ENCODE data around the gene UPF2.
"Not testable (repeated sequence)": the region's sequence is repeated elsewhere in the genome, so short reads cannot be mapped to it uniquely, and the experiment has no call there.

UPF2 gene

GRCh38 chr10:11901036-11901301 lies 141.6 kb downstream of the UPF2 start:
- FAIRE-seq: no peak

- no peak for FAIRE-seq
Observed at GRCh38 chr10:11899067-11899876, 143.3 kb downstream of the UPF2 start.

DNA sequence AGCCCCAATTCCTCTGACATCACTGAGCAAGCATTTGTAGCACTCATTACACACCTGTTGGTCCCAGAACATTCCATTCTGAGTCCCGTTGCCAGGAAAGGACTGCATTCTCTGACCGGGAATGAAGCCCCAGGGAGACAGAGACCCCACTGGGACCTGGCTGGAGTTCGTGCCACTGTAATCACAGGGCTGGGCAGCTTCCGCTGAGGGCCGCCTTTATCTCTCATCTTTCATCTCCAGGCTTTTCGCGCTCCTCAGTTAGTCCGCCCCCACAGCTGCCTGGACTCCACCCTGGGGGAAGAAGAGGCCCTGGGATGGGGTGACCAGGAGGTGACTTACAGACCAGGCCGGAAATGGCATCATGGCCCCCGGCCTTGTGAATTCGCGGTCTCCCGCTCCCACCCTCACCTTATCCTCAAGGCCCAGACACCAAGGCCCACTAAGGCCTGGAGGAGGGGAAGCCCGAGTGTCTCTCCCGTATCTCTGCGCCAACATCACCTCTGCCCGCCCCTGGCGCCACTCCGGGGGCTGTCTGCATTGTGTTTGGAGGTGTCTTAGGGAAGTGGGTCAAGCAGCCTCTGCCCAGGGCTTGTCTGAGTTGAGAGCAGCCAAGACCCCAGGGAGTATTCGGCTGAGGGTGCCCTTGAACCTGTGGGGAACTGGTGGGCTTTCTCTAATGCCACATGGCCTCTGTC lies 144.1 kb downstream of the UPF2 start:
- no peak for FAIRE-seq

DNA sequence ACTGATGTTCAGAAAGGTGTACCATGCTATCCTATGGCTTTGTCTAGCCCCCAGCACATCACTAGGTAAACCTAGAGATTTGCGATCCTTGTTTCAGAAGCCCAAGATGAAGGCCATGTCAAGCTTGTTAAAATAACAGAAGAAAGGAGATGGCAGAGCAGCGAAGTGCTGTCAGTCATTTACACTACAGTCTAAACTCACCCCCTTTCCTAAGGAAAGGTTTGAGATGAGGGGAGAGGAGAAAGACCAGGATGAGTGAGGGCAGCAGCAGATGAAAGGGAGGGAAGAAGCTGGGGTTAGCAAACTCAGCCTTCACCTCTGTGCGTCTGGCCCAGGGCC lies 144.6 kb downstream of the UPF2 start:
- no peak for FAIRE-seq

DNA sequence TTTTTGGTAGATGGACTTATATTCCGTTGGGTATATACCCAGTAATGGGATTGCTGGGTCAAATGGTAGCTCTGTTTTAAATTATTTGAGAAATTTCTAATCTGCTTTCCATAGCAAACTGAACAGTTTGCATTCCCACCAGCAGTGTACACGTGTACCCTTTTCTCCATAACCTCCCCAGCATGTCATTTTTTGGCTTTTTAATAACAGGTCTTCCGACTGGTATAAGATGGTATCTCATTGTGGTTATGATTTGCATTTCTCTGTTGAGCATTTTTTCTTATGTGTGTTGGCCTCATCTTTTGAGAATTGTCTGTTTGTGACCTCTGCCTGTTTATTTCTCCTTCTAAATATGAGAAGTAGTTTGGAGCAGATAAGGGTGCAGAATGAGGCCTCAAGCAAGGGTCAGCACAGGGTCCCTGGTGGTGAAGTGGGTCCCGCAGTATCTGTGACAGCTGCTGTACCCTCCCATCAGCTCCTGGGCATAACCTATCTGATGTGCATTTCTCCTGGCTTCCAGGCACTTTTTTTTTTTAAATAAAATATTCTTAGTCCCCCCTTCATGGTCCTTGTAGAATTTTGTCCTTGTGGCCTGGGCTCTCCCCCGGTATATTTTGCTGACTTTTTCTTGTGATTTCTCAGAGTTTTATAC lies 145.9 kb downstream of the UPF2 start:
- no peak for FAIRE-seq

GRCh38 chr10:11895598-11895997 lies 147.0 kb downstream of the UPF2 start:
- FAIRE-seq: no peak

- no peak for FAIRE-seq
Observed at GRCh38 chr10:11895108-11895466, 147.5 kb downstream of the UPF2 start.

GRCh38 chr10:11894381-11895107 lies 148.1 kb downstream of the UPF2 start:
- FAIRE-seq: no peak

- FAIRE-seq: no peak
Observed at GRCh38 chr10:11893749-11894278, 148.8 kb downstream of the UPF2 start.

- no peak for FAIRE-seq
Observed at GRCh38 chr10:11891776-11892486, 150.7 kb downstream of the UPF2 start.

- not testable (repeated sequence) for FAIRE-seq
Observed at GRCh38 chr10:11889263-11889662, 153.3 kb downstream of the UPF2 start.

- no peak for FAIRE-seq
Observed at GRCh38 chr10:11887381-11888227, 155.0 kb downstream of the UPF2 start.

DNA sequence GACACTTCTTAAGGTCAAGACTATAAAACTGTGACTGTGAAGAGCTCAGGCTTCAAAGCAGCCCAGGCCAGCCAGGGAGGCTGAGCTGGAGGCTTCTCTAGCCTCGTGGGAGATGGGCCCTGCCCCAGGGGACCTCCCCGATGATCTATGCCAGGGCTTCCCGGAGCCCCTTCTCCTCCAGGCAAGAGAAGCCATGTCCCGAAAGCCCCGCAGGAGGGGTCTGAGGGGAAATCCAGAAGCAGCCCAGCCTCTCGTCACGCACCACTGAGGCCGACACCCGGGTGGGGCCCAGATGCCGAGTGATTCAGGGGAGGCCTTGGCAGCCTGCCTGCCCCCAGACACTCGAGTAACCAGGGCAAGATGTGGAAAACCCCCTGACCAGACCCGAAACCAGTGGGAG lies 155.8 kb downstream of the UPF2 start:
- no peak for FAIRE-seq

GRCh38 chr10:11886138-11886474 lies 156.5 kb downstream of the UPF2 start:
- no peak for FAIRE-seq

DNA sequence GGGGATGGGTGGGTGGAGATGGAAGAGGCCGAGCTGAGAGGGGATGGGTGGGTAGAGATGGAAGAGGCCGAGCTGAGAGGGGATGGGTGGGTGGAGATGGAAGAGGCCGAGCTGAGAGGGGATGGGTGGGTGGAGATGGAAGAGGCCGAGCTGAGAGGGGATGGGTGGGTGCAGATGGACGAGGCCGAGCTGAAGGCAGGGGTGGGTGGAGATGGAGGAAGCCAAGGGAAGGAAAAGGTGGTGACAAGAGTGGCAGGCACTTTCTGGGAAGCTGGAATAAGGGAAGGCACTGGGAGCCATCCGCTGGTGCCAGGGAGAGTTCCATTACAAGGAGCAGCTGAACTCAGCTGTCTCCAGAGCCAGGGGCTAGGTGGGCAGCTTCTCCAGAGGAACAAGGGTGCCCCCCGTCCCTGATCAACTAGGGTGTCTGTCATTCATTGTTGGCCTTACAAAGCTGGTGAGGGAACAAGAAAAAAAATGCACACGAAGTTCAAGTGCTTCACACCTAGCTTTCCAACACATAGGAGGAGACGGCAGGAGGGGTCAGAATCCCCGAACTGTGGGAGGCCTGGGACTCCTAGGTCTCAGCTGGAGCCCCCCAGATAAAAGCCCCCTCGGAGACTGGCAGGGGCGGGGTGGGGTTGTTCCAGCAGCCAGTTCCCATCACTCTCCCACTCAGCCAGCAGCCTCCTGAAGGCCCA lies 157.0 kb downstream of the UPF2 start:
- no peak for FAIRE-seq

GRCh38 chr10:11884706-11885423 lies 157.7 kb downstream of the UPF2 start:
- FAIRE-seq: no peak

GRCh38 chr10:11882646-11883375 lies 159.8 kb downstream of the UPF2 start:
- FAIRE-seq: no peak

GRCh38 chr10:11881477-11882417 lies 160.9 kb downstream of the UPF2 start:
- no peak for FAIRE-seq

DNA sequence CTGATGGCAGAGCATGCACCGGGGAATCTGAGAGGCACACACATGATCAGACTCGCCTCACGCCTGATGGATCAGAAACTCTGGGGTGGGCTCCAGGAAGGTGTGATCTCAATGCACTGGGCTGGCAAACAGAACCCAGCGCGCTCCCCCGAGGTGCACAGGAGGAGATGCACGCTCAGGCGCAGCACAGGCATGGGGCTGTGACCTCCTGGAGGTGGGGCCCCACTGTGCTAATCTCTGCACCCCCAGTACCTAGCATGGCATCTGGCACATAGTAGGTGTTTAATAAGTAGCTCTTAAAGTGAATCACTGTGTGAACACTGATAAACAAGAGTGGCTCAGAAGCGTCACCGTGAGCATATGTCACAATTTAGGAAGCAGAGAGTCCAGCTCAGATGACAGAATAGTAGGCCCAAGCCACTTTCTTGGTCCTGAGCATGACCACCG lies 161.6 kb downstream of the UPF2 start:
- no peak for FAIRE-seq

All from G401.6 (cell line).